AG08396 (cell line): ENCODE results near the gene FAM50B.
"Not testable (repeated sequence)": the region's sequence is repeated elsewhere in the genome, so short reads cannot be mapped to it uniquely, and the experiment has no call there.

Source experiments
- DNase-seq: peaks from one replicate; pipeline ENCODE4 v3.0.0; 2012; ENCODE audit warnings: low spot score, mixed read lengths

Gene FAM50B

DNA sequence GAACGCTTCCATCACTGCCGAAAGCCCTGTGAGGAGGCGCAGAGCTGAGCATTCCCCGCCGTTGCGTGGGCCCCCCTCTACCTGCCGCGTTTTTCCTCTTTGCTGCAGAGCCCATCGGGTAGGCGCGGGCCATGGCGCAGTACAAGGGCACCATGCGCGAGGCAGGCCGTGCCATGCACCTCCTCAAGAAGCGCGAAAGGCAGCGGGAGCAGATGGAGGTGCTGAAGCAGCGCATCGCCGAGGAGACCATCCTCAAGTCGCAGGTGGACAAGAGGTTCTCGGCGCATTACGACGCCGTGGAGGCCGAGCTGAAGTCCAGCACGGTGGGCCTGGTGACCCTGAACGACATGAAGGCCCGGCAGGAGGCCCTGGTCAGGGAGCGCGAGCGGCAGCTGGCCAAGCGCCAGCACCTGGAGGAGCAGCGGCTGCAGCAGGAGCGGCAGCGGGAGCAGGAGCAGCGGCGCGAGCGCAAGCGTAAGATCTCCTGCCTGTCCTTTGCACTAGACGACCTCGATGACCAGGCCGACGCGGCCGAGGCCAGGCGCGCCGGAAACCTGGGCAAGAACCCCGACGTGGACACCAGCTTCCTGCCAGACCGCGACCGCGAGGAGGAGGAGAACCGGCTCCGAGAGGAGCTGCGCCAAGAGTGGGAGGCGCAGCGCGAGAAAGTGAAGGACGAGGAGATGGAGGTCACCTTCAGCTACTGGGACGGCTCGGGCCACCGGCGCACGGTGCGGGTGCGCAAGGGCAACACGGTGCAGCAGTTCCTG is 693 bp downstream of the FAM50B start:
- no peak for DNase-seq

DNA sequence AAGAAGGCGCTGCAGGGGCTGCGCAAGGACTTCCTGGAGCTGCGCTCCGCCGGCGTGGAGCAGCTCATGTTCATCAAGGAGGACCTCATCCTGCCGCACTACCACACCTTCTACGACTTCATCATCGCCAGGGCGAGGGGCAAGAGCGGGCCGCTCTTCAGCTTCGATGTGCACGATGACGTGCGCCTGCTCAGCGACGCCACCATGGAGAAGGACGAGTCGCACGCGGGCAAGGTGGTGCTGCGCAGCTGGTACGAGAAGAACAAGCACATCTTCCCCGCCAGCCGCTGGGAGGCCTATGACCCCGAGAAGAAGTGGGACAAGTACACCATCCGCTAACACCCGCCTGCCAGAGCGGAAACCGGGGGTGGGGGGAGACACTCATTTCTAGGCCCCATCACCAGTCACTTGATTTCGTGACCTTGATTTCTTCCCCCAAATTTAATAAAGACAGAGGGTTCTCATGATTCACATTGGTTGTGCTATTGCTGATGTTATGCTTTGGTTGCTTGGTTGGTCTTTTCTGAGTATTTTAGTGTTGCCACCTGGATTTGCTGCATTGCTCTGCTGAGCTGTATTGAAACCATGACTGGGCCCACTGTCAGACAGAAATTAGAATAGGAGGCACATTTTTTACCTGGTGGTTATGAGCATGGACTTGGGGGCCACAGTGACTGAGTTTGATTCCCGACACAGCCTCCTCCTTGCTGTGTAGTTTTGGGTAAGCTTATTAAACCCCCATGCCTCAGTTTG is 1.5 kb downstream of the FAM50B start:
- DNase-seq: no peak

DNA sequence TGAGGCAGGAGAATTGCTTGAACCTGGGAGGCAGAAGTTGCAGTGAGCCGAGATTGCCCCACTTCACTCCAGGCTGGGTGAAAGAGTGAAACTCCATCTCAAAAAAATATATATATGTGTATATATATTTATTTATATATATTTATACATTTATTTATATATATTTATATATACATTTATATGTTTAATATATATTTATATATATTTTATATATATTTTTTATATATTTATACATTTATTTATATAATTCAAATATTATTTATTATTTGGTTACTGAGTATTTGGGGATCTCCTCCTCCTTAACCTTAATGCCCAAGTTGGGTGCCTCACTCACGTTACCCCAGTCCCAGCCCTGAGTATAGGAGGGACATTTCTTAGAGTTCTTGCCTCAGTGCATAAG is 2.7 kb downstream of the FAM50B start:
- no peak for DNase-seq

GRCh38 chr6:3852391-3852790 is 3.2 kb downstream of the FAM50B start:
- no peak for DNase-seq

- no peak for DNase-seq
Observed at GRCh38 chr6:3855866-3856265, 6.7 kb downstream of the FAM50B start.

- DNase-seq: no peak
Observed at GRCh38 chr6:3856576-3856975, 7.4 kb downstream of the FAM50B start.

GRCh38 chr6:3857468-3858456 is 8.6 kb downstream of the FAM50B start:
- DNase-seq: no peak

GRCh38 chr6:3859878-3860552 is 10.8 kb downstream of the FAM50B start:
- no peak for DNase-seq

GRCh38 chr6:3861424-3861823 is 12.3 kb downstream of the FAM50B start:
- DNase-seq: no peak

DNA sequence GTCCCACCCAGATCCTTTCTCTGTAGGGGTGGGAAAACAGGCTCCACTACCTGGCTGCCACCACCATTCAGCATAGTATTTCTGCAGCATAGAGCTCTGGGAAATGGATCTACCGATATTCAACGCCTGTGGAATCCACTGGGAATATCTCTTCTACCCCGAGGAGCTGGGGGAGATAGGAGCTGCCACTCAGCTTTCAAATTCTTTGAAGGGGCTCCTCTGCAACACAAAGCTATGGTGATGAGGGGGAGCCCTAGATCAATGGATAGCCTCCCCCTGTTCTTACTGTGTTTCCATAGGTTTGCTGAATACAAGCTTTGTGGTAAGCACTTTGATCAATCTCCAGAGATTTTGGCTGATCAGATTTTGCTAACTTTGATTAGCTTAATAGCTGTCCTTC is 12.9 kb downstream of the FAM50B start:
- DNase-seq: no peak

DNA sequence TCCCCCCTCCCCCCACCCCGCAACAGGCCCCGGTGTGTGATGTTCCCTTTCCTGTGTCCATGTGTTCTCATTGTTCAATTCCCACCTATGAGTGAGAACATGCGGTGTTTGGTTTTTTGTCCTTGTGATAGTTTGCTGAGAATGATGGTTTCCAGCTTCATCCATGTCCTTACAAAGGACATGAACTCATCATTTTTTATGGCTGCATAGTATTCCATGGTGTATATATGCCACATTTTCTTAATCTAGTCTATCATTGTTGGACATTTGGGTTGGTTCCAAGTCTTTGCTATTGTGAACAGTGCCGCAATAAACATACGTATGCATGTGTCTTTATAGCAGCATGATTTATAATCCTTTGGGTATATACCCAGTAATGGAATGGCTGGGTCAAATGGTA is 14.1 kb downstream of the FAM50B start:
- not testable (repeated sequence) for DNase-seq

DNA sequence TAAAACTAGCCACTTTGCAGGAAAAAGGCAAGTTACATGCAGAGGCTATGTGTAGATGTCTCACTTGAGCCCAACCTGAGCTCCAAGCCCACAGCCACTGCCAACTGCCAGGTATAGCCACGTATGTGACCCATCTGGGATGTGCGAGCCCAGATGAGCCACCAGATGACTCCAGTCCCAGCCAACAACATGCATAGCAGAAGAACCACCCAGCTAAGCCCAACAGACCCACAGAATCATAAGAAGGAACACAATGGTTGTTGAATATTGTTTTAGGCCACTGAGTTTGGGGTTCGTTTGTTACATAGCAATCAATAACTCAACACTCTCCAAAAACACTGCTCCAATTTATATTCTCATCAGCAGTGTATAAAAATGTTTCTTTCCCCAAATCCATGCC is 16.3 kb downstream of the FAM50B start:
- no peak for DNase-seq

- no peak for DNase-seq
Observed at GRCh38 chr6:3867641-3868502, 18.7 kb downstream of the FAM50B start.

DNA sequence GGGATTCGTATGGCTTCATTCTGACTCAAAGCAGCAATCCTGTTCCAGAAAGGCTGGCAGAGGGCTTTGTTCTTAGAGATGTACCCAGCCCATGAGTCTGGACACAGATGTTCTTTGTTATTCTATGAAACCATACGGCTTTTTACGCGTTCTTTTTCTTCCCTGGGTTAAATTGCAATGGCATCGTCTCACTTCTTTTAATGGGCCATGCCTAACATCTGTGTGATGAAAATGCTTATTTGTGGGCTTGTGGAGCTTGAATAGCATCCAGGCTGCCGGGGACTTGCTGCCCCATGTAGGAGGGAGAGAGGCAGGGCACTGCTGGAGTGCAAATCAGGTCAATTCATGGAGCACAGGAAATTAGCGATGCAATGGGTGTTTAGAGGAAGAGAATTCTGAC is 19.4 kb downstream of the FAM50B start:
- no peak for DNase-seq

DNA sequence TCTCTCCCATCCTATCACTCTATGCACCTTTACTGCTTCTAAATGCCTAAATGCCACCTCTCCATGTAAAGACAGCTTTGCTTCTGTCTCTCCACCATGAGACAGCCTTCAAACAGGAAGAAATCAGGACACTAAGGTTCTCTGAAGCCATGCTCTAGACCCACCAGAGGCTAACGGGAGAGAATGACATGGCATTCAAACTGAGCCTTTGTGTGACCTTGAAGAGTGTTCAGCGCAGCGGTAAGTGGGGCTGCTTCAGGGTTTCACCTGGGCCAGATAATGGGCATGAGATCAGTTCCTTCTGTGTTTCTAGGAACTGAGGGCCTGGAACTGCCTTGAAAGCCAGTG is 20.1 kb downstream of the FAM50B start:
- no peak for DNase-seq

GRCh38 chr6:3869632-3870527 is 20.7 kb downstream of the FAM50B start:
- no peak for DNase-seq

- DNase-seq: no peak
Observed at GRCh38 chr6:3870528-3870925, 21.4 kb downstream of the FAM50B start.

- DNase-seq: no peak
Observed at GRCh38 chr6:3871515-3871914, 22.3 kb downstream of the FAM50B start.

GRCh38 chr6:3871939-3872338 is 22.8 kb downstream of the FAM50B start:
- no peak for DNase-seq

- DNase-seq: no peak
Observed at GRCh38 chr6:3872370-3872854, 23.2 kb downstream of the FAM50B start.
